Activated CD4-positive, alpha-beta T cell treated with anti-CD3 and anti-CD28 coated beads, Interleukin-2, amount 10 ng/mL, durations not matched to agents 24 days and 14 days (primary cell): ENCODE data around the gene TMEM87B. TPM values are rescaled to one million over a fixed set of nuclear protein-coding genes. Genes with fewer than 3 reads are reported as not detected.
A peak's percentile ranks its signal among the peaks of the same experiment; 100 is the strongest.

Source experiments
- DNase-seq: peaks from one replicate; pipeline ENCODE4 v3.0.0; 2022
- H3K27ac Mint-ChIP-seq: one replicate; pipeline ENCODE4 v1.8.0; 2022; ENCODE audit warnings: mild to moderate bottlenecking, mixed read lengths
- H3K27me3 Mint-ChIP-seq: one replicate; pipeline ENCODE4 v1.8.0; 2022; ENCODE audit warnings: mixed read lengths
- H3K36me3 Mint-ChIP-seq: one replicate; pipeline ENCODE4 v1.8.0; 2022; ENCODE audit warnings: low read depth, mild to moderate bottlenecking, mixed read lengths
- H3K4me1 Mint-ChIP-seq: one replicate; pipeline ENCODE4 v1.8.0; 2021; ENCODE audit warnings: mixed read lengths
- H3K4me3 Mint-ChIP-seq: one replicate; pipeline ENCODE4 v1.8.0; 2022; ENCODE audit warnings: mild to moderate bottlenecking, moderate library complexity, mixed read lengths
- H3K9me3 Mint-ChIP-seq: one replicate; pipeline ENCODE4 v1.8.0; 2021; ENCODE audit warnings: mixed read lengths
- intact Hi-C: fragments of 100-400 bp; cut with micrococcal nuclease; formaldehyde crosslinking; loops from one replicate; pipeline ENCODE4 v1.15.1; 2023
- total RNA-seq: library from RNA; stranded (reverse); gene quantifications from 2 replicates; pipeline ENCODE4 v1.2.3, GENCODE V29; 2022

The TMEM87B gene
- total RNA-seq, 1 donor from 2014 or later, result 13.9 TPM

- DNase-seq, result no peak
- no peaks in the 10 kb centered on the region for H3K27me3 Mint-ChIP-seq
- H3K9me3 Mint-ChIP-seq, result no peaks in the 10 kb centered on the region
- H3K27ac Mint-ChIP-seq, result peak overlapping the region; percentile 51
- peaks cover 42% of the 10 kb centered on the region for H3K4me1 Mint-ChIP-seq
- intact Hi-C loops, result no loop called here
- H3K36me3 Mint-ChIP-seq, result no peaks in the 10 kb centered on the region
- peak overlapping the region; percentile 49 for H3K4me3 Mint-ChIP-seq
Measured at GRCh38 chr2:112157472-112157871, 102.4 kb downstream of the TMEM87B start.

GRCh38 chr2:112159454-112159921, 104.4 kb downstream of the TMEM87B start:
- H3K9me3 Mint-ChIP-seq, result no peaks in the 10 kb centered on the region
- H3K36me3 Mint-ChIP-seq, result no peaks in the 10 kb centered on the region
- H3K27ac Mint-ChIP-seq, result no peak overlapping the region
- intact Hi-C loops, result no loop called here
- H3K4me3 Mint-ChIP-seq, result no peak overlapping the region
- DNase-seq, result no peak
- no peaks in the 10 kb centered on the region for H3K27me3 Mint-ChIP-seq
- H3K4me1 Mint-ChIP-seq, result peaks cover 31% of the 10 kb centered on the region

DNA sequence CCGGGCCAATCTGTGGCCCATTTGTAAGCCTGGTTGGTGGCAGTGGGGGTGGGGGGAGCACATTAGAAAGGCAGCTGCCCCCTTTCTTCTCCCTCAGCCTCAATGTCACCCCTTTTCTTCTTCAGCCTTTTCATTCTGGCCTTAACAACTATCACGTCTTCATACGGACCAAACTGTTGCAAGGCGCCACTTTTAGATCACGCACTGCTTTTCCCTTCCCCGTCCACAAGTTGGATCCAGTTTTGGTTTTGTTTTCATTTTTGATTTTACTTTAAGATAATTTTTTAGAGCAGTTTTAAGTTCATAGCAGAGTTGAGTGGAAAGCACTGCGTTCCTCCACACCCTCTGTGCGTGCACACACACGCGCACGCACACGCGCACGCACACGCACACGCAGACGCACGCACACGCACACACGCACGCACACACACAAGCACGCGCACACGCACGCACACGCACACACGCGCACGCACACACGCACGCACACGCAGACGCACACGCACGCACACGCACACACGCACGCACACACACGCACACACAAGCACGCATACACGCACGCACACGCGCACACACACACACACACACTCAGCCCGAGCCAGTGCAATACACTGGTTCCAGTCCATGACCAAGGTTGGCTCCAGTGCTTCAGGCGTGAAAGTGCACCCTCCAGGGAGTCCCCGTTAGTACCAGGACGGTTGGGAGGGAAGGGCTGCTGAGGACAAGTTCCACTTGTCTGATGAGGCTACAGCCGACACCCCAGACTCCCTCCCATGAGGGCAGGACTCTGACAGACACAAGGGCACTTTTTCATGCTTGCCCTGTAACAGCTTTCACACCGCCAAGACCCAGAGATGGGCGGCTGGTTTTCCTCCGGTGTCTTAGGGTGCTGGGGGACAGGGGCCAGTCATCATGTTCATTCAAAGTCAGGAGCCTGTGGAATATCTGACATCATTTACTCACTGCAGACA, 105.5 kb downstream of the TMEM87B start:
- DNase-seq, result no peak
- Mint-ChIP-seq H3K27me3 (no peaks in the 10 kb centered on the region), H3K4me3 (no peak overlapping the region), H3K36me3 (no peaks in the 10 kb centered on the region), H3K4me1 (peaks cover 20% of the 10 kb centered on the region), H3K27ac (no peak overlapping the region), H3K9me3 (no peaks in the 10 kb centered on the region)
- intact Hi-C loops, result no loop called here

DNA sequence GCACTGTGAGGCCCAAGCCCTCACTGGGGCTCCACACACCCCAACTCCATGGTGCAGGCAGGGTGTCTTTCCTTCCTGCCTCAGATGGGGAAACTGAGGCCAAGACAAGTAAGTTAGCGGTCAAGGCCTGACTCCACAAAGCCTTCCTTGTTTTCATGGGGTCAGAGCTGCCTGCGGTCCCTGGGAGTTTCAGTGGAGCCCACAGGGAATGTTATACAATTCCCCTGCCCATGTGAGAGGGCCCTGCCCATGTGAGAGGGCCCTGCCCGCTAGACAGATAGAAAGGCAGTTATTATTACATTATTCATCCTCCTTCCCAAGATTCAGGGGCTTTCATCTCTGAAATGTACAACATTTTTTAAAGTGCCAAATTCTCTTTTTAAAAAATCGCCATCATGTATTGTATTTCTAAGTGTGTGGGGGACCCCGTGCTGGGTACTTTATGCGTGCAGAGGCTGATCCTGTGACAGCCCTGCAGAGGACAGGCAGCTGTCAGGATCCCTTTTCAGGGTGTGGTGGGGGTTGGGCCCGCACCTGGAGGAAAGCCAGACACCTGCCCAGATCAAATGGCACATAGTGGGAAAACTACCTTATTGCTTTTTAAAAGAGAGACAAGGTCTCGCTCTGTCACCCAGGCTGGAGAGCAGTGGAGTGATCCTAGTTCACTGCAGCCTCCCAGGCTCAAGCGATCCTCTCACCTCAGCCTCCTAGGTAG, 106.5 kb downstream of the TMEM87B start:
- no peaks in the 10 kb centered on the region for H3K9me3 Mint-ChIP-seq
- intact Hi-C loops, result no loop called here

GRCh38 chr2:112162341-112162740, 107.3 kb downstream of the TMEM87B start:
- Mint-ChIP-seq H3K4me3 (no peak overlapping the region), H3K27ac (no peak overlapping the region), H3K27me3 (no peaks in the 10 kb centered on the region), H3K36me3 (no peaks in the 10 kb centered on the region), H3K9me3 (no peaks in the 10 kb centered on the region), H3K4me1 (peaks cover 11% of the 10 kb centered on the region)
- intact Hi-C loops, result no loop called here
- DNase-seq, result no peak

More for the DNA sequence above, 106.5 kb downstream of the TMEM87B start:
- DNase-seq, result no peak
- H3K27me3 Mint-ChIP-seq, result no peaks in the 10 kb centered on the region
- peaks cover 10% of the 10 kb centered on the region for H3K4me1 Mint-ChIP-seq
- H3K27ac Mint-ChIP-seq, result no peak overlapping the region
- H3K4me3 Mint-ChIP-seq, result no peak overlapping the region
- H3K36me3 Mint-ChIP-seq, result no peaks in the 10 kb centered on the region

DNA sequence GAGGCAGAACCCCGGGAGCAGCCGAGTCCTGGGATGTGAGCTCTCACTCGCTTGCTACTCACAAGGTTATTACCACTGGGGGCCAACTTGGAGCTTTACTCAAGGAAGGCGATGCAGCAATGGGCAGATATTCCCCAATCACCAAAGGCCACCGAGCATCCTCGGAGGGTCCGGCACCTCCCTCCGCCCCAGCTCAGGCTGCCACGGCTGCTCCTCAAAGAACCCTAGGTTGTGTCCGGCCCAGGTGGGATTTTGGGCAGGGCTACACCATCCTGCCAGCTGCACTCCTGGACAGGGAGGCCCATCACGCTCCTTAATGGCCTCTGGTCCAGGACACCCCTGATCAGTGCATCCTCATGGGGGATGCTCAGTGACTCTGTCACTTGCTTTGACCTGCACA, 107.9 kb downstream of the TMEM87B start:
- H3K4me1 Mint-ChIP-seq, result peaks cover 10% of the 10 kb centered on the region
- no peaks in the 10 kb centered on the region for H3K27me3 Mint-ChIP-seq
- no peak overlapping the region for H3K27ac Mint-ChIP-seq
- DNase-seq, result no peak
- no peaks in the 10 kb centered on the region for H3K9me3 Mint-ChIP-seq
- no peak overlapping the region for H3K4me3 Mint-ChIP-seq
- no peaks in the 10 kb centered on the region for H3K36me3 Mint-ChIP-seq
- intact Hi-C loops, result no loop called here

DNA sequence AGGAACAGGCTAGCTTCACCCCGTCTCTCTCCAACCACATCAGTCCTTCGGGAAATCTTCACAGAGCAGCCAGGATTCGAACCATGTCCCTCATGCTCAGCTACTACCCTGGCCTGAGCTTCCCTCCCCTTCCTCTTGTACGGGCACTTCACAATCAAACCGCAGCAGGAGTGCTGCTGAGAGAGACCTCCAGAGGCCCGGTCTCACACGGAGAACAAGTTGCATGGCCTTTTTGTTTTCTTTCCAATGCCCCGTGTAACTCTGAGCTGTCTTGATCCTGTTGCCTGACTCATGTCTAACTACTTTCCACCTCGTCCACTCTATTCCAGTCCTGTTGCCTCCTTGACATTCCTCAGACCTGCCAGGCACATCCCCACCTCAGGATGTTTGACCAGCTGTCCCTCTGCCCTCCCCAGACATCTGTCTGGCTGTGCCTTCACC, 108.5 kb downstream of the TMEM87B start:
- peaks cover 13% of the 10 kb centered on the region for H3K4me1 Mint-ChIP-seq
- H3K27me3 Mint-ChIP-seq, result no peaks in the 10 kb centered on the region
- H3K4me3 Mint-ChIP-seq, result no peak overlapping the region
- no peaks in the 10 kb centered on the region for H3K9me3 Mint-ChIP-seq
- H3K36me3 Mint-ChIP-seq, result no peaks in the 10 kb centered on the region
- no peak overlapping the region for H3K27ac Mint-ChIP-seq
- intact Hi-C loops, result no loop called here
- no peak for DNase-seq

GRCh38 chr2:112164876-112165275, 109.8 kb downstream of the TMEM87B start:
- Mint-ChIP-seq H3K4me3 (no peak overlapping the region), H3K36me3 (no peaks in the 10 kb centered on the region), H3K9me3 (no peaks in the 10 kb centered on the region), H3K27me3 (no peaks in the 10 kb centered on the region), H3K4me1 (peaks cover 19% of the 10 kb centered on the region), H3K27ac (no peak overlapping the region)
- no peak for DNase-seq
- intact Hi-C loops, result no loop called here

GRCh38 chr2:112165296-112165695, 110.2 kb downstream of the TMEM87B start:
- DNase-seq, result no peak
- H3K27me3 Mint-ChIP-seq, result no peaks in the 10 kb centered on the region
- H3K27ac Mint-ChIP-seq, result no peak overlapping the region
- no peaks in the 10 kb centered on the region for H3K36me3 Mint-ChIP-seq
- intact Hi-C loops, result no loop called here
- no peaks in the 10 kb centered on the region for H3K9me3 Mint-ChIP-seq
- peaks cover 17% of the 10 kb centered on the region for H3K4me1 Mint-ChIP-seq
- H3K4me3 Mint-ChIP-seq, result no peak overlapping the region

- Mint-ChIP-seq H3K9me3 (no peaks in the 10 kb centered on the region), H3K4me1 (peaks cover 14% of the 10 kb centered on the region), H3K27me3 (no peaks in the 10 kb centered on the region), H3K4me3 (no peak overlapping the region), H3K27ac (peak overlapping the region; percentile 30), H3K36me3 (no peaks in the 10 kb centered on the region)
- DNase-seq, result no peak
- intact Hi-C loops, result no loop called here
Measured at GRCh38 chr2:112166806-112167499, 111.9 kb downstream of the TMEM87B start.

- H3K27me3 Mint-ChIP-seq, result no peaks in the 10 kb centered on the region
- no peak for DNase-seq
- no peak overlapping the region for H3K27ac Mint-ChIP-seq
- no peak overlapping the region for H3K4me3 Mint-ChIP-seq
- no peaks in the 10 kb centered on the region for H3K9me3 Mint-ChIP-seq
- no peaks in the 10 kb centered on the region for H3K36me3 Mint-ChIP-seq
- peaks cover 18% of the 10 kb centered on the region for H3K4me1 Mint-ChIP-seq
- intact Hi-C loops, result no loop called here
Measured at GRCh38 chr2:112168422-112169124, 113.5 kb downstream of the TMEM87B start.
